HepG2 (cell line): ENCODE measurements around the gene HSPA1L. TPM values are rescaled to one million over a fixed set of nuclear protein-coding genes. Genes with fewer than 3 reads are reported as not detected.

ENCODE experiments used
- FOXO1 ChIP-seq: sonication (generic); formaldehyde crosslinking; IDR thresholded peaks from 2 replicates; pipeline ENCODE4 v1.4.0; 2020; ENCODE audit warnings: missing genetic modification reagents
- KAT2B ChIP-seq: fragments of 150-350 bp; IDR thresholded peaks from 2 replicates; pipeline ENCODE4 v1.6.1; 2014; ENCODE audit warnings: low read depth, low read length, borderline replicate concordance
- PAX8 ChIP-seq: sonication (generic); formaldehyde crosslinking; IDR thresholded peaks from 2 replicates; pipeline ENCODE4 v1.8.0; 2022; ENCODE audit warnings: mild to moderate bottlenecking, missing genetic modification reagents, borderline replicate concordance
- U2AF2 ChIP-seq: fragments of 200-400 bp; formaldehyde crosslinking; IDR thresholded peaks from 2 replicates; pipeline ENCODE4 v1.6.1; 2017; ENCODE audit warnings: low read depth, mild to moderate bottlenecking, low read length
- ZBTB7B ChIP-seq: sonication (generic); formaldehyde crosslinking; IDR thresholded peaks from 2 replicates; pipeline ENCODE4 v1.4.0; 2020; ENCODE audit warnings: missing genetic modification reagents
- ZC3H13 ChIP-seq: sonication (generic); formaldehyde crosslinking; IDR thresholded peaks from 2 replicates; pipeline ENCODE4 v1.8.1; 2023; ENCODE audit warnings: mild to moderate bottlenecking, missing genetic modification reagents, moderate library complexity
- ZKSCAN5 ChIP-seq: sonication (generic); formaldehyde crosslinking; IDR thresholded peaks from 2 replicates; pipeline ENCODE4 v1.5.1; 2020; ENCODE audit warnings: mild to moderate bottlenecking, missing genetic modification reagents
- ZNF333 ChIP-seq: sonication (generic); formaldehyde crosslinking; IDR thresholded peaks from 2 replicates; pipeline ENCODE4 v1.4.0; 2020; ENCODE audit warnings: mild to moderate bottlenecking, missing genetic modification reagents, borderline replicate concordance
- ZNF598 ChIP-seq: sonication (generic); formaldehyde crosslinking; IDR thresholded peaks from 2 replicates; pipeline ENCODE4 v1.5.1; 2020; ENCODE audit warnings: mild to moderate bottlenecking, missing genetic modification reagents, borderline replicate concordance
- ZNF850 ChIP-seq: sonication (generic); formaldehyde crosslinking; conservative IDR thresholded peaks from 2 replicates; pipeline ENCODE4 v1.9.0; 2021; ENCODE audit warnings: mild to moderate bottlenecking, missing genetic modification reagents
- polyA plus RNA-seq, 8 experiments: library from polyadenylated mRNA; depleted of rRNA in 3 of 8; stranded (reverse) in 7 of 8; unstranded in 1 of 8; fragments of >200 nt; fragmentation: Illumina TruSeq in 4 of 8; extraction: Trizol in 4 of 8; gene quantifications; 2 replicates each; pipeline versions ENCODE4 v1.2.1 to v1.2.3, GENCODE V29; 2011 to 2016; ENCODE audit warnings: low read depth in 4 of 8, missing spikeins in 1 of 8, mixed read lengths in 1 of 8; ENCODE audit not compliant: insufficient read depth in 1 of 8
- total RNA-seq, 5 experiments: library from RNA; depleted of rRNA; stranded (reverse); fragments of >200 nt; fragmentation: Illumina TruSeq; extraction: Trizol; gene quantifications; 2 replicates each; pipeline ENCODE4 v1.2.3, GENCODE V29; 2016; ENCODE audit warnings: low read depth in 1 of 5
- TF ChIP-seq, protein P1 (sequence below): sonication (generic); formaldehyde crosslinking; IDR thresholded peaks from 2 replicates; pipeline ENCODE4 v1.5.0; 2020; ENCODE audit warnings: mild to moderate bottlenecking, missing genetic modification reagents, borderline replicate concordance
- TF ChIP-seq, protein P2 (sequence below): sonication (generic); formaldehyde crosslinking; IDR thresholded peaks from 2 replicates; pipeline ENCODE4 v1.4.0; 2020; ENCODE audit warnings: low read depth, mild to moderate bottlenecking, missing genetic modification reagents
- TF ChIP-seq, protein P3 (sequence below): sonication (generic); formaldehyde crosslinking; IDR thresholded peaks from 2 replicates; pipeline ENCODE4 v1.5.0; 2020; ENCODE audit warnings: mild to moderate bottlenecking, missing genetic modification reagents, borderline replicate concordance
- TF ChIP-seq, protein P4 (sequence below): sonication (generic); formaldehyde crosslinking; conservative IDR thresholded peaks from 2 replicates; pipeline ENCODE4 v1.4.0; 2020; ENCODE audit warnings: missing genetic modification reagents
- TF ChIP-seq, protein P5 (sequence below): sonication (generic); formaldehyde crosslinking; IDR thresholded peaks from 2 replicates; pipeline ENCODE4 v1.8.1; 2023; ENCODE audit warnings: mild to moderate bottlenecking, missing genetic modification reagents

Gene HSPA1L
- total and polyA plus RNA-seq, 2 of the 13 experiments (the other 11 are each of a cell fraction or from before 2014, with no cell fraction given) = 0.55 to 1.0 TPM

DNA sequence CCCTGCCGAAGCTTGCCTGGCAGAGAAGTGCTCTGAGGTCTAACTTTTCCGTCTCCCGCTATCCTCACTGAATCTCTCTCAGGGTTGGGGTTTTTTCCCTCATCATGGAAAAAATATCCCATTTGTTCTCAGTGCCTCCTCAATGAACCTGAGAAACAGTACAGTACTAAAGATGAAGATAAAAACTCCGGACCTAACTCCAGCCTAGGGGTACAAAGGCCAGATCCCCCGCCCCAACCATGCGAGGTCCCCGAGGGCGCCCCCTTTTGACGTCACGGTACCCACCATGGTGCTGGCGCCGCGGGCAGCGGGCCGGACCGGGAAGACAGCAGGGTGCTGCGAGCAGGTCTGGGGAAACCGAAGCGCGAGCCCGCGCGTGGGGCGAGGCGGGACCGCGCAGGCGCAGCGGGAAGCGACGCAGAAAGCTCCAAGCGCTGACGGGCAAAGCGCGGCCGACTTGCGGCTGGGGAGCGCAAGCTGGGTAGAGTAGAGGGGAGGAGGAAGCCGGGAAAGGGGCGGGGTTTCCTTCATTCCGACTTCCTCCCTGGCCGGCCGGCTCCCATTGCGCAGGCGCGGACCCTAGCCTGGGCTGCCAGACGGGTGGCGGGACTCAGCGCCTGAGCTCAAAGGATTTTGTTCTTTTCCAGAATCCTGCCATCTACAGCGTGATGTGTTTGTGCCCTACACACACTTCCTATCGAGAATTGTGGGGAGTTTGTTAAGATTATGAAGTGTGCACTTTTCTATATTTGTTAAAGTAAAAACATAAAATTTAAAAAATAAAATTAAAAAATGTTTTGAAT is 8.4 kb downstream of the HSPA1L start, which contains the start of gene LSM2 (continued):
- TF ChIP-seq, protein P1, sequence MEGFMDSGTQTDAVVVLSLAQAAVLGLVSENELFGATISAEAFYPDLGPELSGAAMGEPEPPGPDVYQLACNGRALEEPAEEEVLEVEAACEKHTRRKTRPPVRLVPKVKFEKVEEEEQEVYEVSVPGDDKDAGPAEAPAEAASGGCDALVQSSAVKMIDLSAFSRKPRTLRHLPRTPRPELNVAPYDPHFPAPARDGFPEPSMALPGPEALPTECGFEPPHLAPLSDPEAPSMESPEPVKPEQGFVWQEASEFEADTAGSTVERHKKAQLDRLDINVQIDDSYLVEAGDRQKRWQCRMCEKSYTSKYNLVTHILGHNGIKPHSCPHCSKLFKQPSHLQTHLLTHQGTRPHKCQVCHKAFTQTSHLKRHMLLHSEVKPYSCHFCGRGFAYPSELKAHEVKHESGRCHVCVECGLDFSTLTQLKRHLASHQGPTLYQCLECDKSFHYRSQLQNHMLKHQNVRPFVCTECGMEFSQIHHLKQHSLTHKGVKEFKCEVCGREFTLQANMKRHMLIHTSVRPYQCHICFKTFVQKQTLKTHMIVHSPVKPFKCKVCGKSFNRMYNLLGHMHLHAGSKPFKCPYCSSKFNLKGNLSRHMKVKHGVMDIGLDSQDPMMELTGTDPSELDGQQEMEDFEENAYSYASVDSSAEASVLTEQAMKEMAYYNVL = peak; percentile 80; the same call in 1 of the 2 replicates
- TF ChIP-seq PAX8 (CRISPR knock-in tag) (peak; percentile 75; the same call in 1 of the 2 replicates), ZBTB7B (CRISPR knock-in tag) (peak; percentile 86), ZNF850 (CRISPR knock-in tag) (no peak; the same call in 1 of the 2 replicates), ZNF333 (CRISPR knock-in tag) (peak; percentile 89; the same call in 1 of the 2 replicates), ZC3H13 (CRISPR knock-in tag) (peak; percentile 93), ZKSCAN5 (CRISPR knock-in tag) (no peak), FOXO1 (CRISPR knock-in tag) (peak; percentile 77), U2AF2 (0 out of 2 replicates have a peak, but pooled peaks have one; percentile 52), KAT2B (no peak), ZNF598 (CRISPR knock-in tag) (peak; percentile 98; the same call in 1 of the 2 replicates)
- TF ChIP-seq, protein P2, sequence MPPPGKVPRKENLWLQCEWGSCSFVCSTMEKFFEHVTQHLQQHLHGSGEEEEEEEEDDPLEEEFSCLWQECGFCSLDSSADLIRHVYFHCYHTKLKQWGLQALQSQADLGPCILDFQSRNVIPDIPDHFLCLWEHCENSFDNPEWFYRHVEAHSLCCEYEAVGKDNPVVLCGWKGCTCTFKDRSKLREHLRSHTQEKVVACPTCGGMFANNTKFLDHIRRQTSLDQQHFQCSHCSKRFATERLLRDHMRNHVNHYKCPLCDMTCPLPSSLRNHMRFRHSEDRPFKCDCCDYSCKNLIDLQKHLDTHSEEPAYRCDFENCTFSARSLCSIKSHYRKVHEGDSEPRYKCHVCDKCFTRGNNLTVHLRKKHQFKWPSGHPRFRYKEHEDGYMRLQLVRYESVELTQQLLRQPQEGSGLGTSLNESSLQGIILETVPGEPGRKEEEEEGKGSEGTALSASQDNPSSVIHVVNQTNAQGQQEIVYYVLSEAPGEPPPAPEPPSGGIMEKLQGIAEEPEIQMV (CRISPR knock-in tag) = peak; percentile 99
- TF ChIP-seq, protein P3, sequence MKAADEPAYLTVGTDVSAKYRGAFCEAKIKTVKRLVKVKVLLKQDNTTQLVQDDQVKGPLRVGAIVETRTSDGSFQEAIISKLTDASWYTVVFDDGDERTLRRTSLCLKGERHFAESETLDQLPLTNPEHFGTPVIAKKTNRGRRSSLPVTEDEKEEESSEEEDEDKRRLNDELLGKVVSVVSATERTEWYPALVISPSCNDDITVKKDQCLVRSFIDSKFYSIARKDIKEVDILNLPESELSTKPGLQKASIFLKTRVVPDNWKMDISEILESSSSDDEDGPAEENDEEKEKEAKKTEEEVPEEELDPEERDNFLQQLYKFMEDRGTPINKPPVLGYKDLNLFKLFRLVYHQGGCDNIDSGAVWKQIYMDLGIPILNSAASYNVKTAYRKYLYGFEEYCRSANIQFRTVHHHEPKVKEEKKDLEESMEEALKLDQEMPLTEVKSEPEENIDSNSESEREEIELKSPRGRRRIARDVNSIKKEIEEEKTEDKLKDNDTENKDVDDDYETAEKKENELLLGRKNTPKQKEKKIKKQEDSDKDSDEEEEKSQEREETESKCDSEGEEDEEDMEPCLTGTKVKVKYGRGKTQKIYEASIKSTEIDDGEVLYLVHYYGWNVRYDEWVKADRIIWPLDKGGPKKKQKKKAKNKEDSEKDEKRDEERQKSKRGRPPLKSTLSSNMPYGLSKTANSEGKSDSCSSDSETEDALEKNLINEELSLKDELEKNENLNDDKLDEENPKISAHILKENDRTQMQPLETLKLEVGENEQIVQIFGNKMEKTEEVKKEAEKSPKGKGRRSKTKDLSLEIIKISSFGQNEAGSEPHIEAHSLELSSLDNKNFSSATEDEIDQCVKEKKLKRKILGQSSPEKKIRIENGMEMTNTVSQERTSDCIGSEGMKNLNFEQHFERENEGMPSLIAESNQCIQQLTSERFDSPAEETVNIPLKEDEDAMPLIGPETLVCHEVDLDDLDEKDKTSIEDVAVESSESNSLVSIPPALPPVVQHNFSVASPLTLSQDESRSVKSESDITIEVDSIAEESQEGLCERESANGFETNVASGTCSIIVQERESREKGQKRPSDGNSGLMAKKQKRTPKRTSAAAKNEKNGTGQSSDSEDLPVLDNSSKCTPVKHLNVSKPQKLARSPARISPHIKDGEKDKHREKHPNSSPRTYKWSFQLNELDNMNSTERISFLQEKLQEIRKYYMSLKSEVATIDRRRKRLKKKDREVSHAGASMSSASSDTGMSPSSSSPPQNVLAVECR (CRISPR knock-in tag) = peak; percentile 97
- TF ChIP-seq, protein P4, sequence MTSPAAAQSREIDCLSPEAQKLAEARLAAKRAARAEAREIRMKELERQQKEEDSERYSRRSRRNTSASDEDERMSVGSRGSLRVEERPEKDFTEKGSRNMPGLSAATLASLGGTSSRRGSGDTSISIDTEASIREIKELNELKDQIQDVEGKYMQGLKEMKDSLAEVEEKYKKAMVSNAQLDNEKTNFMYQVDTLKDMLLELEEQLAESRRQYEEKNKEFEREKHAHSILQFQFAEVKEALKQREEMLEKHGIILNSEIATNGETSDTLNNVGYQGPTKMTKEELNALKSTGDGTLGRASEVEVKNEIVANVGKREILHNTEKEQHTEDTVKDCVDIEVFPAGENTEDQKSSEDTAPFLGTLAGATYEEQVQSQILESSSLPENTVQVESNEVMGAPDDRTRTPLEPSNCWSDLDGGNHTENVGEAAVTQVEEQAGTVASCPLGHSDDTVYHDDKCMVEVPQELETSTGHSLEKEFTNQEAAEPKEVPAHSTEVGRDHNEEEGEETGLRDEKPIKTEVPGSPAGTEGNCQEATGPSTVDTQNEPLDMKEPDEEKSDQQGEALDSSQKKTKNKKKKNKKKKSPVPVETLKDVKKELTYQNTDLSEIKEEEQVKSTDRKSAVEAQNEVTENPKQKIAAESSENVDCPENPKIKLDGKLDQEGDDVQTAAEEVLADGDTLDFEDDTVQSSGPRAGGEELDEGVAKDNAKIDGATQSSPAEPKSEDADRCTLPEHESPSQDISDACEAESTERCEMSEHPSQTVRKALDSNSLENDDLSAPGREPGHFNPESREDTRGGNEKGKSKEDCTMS (CRISPR knock-in tag) = no peak
- TF ChIP-seq, protein P5, sequence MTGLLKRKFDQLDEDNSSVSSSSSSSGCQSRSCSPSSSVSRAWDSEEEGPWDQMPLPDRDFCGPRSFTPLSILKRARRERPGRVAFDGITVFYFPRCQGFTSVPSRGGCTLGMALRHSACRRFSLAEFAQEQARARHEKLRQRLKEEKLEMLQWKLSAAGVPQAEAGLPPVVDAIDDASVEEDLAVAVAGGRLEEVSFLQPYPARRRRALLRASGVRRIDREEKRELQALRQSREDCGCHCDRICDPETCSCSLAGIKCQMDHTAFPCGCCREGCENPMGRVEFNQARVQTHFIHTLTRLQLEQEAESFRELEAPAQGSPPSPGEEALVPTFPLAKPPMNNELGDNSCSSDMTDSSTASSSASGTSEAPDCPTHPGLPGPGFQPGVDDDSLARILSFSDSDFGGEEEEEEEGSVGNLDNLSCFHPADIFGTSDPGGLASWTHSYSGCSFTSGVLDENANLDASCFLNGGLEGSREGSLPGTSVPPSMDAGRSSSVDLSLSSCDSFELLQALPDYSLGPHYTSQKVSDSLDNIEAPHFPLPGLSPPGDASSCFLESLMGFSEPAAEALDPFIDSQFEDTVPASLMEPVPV (CRISPR knock-in tag) = peak; percentile 96
